Amygdala (tissue), 56 donors: ENCODE measurements around the gene ZIC1.

Experiments used
- DNase-seq, 56 donors: peaks; one replicate each; lab custom pipeline; 2025; lab: John Stamatoyannopoulos, UW

The ZIC1 gene

DNA sequence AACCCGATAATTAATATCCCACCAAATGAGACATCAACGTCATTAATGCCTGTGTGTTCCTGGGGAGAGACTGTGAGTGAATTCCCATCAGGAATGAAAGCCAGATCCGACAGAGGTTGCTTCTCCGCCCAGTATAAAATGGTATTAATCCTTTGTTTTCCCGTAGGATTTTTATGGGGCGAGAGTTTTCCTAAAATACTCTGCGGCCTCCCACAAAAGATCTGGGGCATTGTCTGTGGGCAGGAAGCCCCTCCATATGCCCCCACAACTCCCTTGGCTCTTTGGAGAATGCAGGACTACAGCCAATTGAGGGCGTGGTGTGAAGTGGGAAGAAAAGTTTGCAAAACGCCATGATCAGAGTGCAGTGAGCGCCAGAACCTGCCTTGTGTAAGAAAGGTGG, 29.5 kb upstream of the ZIC1 start:
- no peak for DNase-seq

DNA sequence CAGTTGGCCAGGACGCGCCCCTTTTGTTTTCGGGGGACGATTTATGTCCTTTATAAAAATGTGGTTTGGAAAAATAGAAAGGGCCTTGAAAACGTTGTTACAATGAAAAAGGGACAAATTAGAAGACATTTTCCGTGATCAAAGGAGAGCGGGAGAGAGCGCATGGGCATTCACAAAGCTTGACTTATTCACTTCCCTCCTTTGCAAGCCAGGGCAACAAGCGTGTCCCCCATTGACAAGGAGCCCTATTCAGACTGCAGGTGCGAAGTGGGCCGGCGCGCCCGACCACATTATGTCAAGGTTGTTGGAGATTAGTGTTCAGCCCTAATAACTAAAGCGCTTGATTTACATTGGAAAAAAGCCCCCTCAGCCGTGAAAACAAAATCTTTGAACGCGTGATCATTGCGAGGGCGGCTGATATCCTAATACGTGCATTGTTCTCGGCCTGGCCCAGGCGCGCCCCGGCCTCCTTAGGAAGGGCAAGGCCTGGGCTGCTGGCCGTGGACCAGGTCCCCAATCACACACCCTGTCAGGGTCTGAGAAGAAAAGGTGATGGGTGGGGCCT, 28.7 kb upstream of the ZIC1 start:
- no peak for DNase-seq

DNA sequence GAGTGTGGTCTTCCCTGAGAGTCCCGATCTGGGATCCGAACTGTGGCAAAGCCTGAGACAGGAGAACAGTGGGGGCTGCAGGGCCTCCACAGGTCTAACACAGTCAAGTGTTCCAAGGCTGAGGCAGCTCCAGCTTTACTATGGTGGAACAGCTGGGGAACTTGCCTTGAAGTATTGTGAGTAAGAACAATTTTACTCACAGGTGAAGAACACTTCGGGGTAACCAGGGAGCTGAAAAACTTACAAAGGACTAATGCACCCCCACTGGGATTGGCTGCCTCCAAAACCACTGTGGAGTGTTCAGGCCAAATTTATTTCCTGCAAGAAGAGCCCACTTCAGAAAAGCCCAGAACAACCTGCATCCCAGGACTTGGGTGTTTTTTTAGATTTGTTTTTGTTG, 28.2 kb upstream of the ZIC1 start:
- no peak for DNase-seq

DNA sequence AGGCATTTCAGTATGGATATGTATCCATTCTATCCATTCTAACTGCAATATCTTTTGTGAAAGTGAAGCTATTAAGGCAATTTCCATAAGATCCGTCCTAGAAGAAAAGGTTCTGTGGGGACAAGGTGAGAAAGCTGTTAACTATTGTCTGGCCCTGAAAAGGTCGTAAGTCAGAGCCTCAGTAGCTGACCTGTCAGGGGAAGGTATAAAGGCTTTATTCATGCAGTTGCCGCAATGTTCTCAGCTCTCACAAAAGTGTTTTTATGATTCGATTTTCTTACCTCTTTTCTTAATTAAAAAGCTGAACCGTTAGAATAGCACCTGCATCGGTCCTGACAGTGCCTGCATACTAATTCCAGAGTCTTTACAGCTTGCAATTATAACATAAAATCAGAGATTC, 27.6 kb upstream of the ZIC1 start:
- no peak for DNase-seq

DNA sequence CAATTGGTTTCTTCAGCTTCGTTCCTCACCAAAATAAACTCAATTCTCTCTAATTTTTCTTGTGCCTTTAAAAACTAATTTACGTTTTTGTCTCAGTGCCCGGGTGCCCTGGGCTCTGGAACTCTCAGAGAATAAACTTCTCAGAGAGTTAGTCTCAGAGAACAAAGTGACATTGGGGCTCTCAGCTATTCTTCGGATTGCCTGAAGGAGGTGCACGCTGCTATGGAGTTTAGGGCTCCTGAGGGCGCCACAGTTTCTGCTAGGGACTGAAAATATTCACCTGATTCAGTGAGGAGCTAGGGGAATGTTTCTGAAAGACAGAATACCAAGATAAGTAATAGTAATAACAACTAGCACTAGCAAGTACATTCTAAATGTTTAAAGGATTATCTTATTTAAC, 25.5 kb upstream of the ZIC1 start:
- DNase-seq, result no peak

DNA sequence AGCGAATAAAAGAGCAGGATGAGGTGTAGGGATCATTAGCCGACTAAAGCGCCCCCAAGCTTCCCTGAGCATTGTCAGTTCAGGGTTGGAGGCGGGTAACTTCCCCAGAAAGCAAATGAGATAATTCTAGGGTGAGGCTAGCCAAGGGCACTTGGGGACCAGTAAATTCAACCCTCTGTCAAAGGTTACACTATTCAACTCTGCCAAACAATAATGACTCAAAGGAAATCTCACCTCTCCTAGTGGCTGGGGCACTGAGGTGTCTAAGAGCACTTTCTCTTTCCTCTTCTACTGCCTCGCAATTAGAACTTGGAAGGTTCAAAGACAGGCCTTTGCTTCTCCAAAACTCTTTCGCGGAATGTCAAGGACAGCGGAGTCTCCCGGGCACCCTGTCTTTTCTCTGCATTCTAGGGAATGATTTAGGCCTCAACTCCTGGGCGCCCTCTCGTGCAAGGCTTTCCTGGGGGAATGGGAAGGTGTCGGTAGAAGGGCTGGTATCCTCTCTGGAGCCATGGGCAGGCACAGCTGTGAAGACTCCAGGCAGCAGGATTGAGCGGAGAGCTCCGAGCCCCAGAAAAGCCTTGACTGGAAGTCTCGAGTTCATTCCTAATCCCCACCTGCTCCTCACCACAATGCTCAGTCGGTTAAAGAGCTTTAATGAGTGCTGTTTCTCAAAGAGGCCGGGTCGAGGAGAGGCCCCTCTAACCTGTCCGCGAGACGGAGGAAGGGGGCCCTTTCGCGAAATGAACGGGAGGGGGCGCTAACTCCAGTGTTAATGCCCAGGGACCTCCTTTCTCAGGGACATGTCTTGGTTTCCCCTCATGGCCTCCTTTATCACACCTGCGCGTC, 24.7 kb upstream of the ZIC1 start:
- no peak for DNase-seq

DNA sequence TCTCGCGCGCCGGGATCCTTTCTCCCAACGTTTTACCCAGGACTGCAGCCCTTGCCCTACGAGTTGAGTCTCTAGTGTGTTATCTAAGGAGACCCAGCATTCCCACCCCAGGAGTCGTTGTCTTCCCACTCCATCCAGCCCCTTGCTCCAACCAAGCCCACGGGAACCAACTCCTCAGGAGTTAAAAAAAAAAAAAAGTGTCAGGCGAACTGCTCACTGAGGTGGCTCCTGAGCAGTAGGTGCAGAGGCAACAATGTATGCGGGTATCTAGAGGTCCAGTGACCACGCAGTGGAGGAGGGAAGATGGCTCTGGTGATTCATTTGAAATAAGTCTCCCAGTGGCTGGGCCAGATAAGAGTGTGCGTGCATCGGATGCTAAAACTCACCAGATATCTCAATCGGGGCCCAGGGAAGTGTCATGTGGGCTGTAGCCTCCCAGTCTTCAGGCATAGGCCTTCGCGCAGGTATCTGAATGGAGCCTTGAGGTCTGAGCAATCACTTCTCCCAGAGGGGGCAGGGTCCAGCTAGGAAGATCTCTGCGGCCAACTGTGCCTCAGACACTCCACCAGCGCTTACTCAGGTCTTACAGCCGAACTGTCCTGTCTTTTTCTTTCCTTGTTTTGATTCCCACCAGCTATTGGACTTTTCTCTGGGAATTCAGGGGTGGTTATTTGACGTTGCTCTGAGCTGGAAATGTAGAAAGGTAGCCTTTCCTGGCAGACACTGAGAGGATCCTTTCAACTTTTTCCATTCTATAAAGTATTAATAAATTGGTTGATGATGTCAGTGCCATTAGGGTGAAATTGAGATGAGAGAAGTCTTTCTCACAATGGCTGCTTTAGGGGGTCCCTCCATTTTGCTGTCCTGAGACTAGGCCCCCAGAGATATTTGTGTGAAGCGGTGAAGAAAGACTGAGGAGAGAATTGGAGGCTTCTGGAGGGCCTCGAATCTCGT, 23.8 kb upstream of the ZIC1 start:
- DNase-seq, result no peak

DNA sequence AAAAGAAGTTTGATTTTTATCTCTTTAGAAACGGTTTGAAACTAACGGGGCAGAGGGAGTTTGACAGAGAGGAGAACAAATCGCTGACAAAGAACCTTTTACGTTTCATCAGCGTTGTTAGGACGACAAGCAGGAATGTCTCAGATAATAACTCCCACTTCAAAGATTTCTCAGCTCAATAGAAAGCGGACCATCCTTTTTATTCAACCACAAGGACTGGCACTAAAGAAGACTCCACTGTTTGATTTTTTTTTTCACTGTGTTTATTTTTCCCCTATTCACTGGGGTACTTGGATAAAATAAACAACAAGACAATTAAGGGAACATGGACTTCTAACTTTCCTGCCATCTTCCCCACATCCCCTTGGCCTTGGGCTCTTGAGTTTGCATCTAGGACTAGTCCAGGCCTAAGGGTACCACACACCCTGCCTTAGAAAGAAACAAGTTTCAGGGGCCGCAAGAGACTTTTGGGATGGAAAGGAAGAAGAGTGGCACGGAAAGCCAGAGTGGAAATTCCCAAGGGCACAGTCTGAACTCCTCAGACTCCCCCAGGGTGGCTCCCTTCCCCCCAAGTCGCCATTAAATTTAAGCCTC, 21.8 kb upstream of the ZIC1 start:
- DNase-seq, result no peak

DNA sequence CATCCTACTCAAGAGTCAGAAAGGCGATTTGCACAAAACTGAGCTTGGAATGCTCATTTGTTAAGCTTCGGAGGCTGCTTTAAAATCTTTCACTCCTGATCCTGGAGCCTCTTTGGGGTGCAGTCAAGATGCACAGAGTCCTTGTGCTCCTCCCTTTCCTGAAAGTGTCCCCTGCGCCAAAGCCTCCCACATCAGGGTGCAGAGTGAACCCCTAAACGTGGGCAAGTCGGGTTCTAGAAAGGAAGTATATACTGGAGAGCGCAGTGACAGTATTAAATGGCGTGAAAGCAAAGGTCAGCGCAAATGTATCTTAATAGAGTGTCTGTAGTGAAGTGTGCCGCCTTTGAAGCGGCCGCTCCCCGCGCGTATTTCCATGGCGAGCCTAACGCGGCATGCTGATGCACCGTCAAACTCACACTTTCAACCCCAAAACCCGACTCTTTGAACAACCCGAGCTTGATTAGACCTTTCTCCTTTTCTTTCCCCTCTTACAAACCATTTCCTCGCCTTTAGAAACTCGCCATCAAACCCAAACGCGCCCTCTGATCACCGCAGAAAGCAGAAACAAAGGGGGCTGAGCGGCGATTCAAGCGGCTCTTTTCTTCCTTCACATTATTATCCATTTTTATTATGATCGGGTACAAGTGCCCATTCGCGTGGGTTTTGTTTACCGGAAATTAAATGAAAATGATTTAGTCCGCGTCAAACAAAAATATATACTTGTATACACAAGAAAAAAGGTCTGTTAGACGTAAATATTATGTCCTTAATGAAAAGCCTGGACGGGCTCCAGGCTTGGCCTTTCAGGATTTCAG, 21.1 kb upstream of the ZIC1 start:
- no peak for DNase-seq

DNA sequence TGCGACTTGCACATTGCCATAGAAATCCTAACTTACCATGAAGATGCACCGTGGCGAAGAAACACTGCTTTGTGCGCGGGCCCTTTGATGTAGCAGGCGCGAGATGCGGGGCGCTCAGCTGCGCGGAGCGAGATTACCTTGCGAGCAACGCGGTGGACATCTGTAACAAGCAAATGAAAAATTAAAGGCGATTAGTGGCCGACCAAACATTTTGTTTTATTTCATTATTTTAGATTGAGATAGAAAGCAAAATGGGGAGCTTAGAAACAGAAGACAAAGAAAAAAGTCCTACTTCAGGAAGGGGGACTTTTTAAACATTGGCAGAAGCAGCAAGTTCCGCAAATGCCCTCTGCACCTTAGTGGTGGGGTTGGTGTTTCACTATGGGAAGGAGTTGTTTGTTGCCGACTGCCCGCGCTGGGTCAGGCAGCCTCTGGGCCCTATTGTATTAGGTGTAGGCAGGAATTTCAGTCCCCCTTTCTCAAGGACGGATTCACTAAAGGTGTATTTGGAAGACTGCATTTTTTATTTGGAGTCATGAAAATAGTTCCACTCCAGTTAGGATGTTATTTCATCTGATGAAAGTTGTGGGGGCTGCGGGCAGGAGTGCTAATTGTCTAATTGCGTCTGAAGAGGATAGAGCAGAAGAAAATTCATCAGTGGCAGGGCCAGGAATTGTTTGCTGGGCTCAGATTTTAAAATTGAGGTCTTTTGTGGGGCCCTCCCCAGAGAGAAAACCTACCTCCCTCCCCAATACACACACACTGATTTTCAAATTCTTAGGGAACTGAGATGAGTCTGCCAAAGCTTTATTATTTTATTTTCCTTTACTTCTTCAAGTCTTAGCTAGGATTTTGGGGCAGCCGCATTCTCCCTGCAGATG, 20.2 kb upstream of the ZIC1 start:
- DNase-seq, result no peak

DNA sequence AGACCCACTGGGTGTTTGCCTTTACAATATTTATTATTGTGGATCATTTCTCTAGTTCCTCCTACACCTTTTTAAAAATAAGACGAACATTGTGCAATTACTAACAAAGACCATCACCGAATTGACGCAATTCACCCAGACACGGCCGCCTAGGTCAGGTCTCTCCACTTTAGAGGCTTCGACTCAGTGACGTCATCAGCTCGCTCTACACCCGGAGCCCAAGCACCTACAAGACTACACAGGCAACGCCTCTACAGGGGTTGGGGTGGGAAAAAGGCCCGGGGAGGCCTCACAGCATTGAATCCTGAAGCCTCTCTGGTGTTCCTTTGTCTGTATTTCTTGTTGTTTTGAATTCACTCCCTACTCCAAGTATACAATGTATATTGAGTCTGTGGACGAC, 19.4 kb upstream of the ZIC1 start:
- no peak for DNase-seq

DNA sequence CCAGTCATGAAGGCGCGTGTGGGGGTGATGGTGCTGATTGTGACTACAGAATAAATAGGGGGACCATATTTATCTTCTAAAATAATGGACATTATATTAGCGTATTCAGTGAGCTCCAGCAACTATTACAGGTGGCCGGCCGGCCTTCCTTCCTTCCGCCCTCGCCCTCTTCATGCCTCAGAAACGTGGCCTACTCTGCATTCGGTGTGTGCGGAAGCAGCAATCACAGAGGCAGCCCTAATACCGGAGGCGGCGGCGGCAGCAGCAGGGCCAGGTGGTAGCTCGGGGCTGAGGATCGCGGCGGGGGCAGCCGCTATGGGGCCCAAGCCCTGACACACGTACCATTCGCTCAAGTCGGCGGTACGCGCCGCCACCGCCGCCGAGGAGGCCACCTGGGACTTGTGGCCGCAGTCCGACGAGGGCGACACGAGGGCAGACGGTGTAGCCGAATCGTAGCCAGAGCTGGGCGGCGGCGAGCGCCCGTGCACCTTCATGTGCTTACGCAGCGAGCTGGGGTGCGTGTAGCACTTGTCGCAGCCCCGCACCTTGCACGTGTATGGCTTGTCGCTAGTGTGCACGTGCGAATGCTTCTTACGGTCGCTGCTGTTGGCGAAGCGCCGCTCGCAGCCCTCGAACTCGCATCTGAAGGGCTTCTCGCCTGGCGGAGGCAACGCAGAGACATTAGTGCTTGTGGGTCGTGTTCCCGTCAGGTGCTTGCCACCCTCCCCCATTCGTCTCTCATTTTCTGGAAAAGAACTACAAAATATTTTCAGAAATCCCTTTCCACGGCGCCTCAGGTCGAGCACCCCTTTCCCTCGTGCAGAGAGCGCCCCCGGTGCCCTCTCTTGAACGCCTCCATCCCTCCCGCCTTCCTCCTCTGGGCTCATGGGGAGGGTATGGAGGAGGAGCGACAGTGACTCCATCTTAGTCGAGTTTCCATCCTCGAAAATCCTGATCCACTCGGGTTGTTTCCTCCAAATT, 18.3 kb upstream of the ZIC1 start:
- DNase-seq, result no peak

DNA sequence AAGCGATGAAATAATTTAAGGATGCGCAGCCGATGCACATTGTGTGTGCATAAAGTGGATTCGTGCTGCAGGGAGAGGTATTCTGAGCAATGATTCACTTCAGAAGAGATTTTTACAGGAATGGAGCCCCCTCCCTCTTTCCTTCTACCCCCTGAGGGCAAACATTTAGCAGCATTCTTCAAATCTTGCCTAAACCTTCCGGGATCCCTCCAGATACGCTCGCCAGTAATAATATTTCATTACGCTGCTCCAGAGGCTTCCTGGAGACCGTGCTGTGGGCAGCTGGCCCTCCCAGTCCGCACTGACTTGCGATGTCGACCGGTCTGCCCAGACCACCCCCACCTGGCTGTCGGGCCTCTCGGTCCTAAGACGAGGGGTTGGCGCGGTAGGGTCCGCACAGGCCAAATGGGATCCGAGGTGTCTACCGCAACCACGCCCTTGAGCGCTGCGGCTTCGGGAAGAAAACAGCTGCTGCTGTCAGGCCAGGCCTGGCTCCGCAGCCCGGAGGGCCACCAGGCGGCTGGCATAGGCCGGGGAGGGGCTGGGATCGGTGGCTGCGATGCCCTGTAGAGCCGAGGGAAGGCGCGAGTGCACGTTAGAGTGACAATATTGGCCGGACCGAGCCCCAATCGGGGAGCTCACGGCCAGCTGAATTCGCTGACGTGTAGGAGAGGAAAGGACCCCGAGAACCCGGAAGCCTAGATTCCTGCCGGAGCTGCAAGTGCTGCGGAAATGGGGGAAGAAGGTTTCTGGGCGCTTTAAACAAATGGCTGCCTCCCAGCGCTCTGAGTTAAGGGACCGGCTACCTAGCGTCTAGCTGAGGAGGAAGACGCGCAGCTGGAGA, 17.2 kb upstream of the ZIC1 start:
- DNase-seq, result peak in 25 of 56 donors; percentile 4 to 75 (median 43)

DNA sequence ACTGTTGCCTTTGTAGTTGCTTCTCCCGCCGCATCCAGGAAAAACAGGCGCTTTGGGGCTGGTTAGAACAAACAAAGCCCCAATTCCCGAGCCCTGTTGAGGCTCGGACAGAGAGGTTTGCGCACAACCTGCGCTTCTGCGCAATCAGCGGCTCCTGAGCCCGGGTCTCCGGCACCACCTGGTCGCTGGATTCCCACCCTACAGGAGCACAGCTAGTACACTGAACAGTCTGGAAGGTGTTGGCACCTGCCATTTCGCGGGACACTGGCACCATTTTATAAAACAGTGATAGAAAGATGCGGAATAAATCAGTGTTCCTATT, 16.6 kb upstream of the ZIC1 start:
- no peak for DNase-seq

DNA sequence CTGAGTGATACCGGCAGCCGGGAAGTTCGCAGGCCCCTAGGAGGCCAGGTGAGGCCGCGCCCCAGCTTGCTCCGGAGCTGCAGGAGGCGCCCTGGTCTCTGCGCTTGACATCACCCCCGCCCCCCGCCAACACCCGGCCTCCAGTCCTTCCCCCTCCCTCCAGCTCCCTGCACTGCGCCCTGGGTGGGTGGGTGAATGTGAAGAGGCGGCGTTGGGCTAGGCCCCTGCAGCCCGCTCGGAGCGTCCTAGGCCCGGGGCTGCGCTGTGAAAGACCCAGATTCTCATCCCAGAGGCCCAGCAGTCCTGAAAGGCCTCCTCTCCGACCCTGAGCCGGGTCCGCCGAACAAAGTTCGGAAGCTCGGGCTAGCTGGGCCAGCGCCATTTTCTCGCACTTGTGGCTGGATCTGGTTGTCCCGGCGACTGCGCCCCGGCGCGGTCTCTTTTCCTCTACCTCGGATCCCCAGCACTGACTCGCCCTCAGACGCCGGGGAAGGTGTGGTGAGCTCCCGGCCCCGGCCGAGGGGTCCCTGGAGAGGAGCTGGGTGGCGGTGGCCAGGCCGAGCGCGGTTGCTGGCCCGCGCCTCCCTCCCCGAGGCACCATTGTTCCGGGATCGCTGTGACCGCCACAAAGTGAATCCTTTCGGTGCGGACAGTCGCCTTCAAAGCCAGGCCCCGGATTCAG, 15.8 kb upstream of the ZIC1 start:
- DNase-seq, result peak in 19 of 56 donors; percentile 4 to 72 (median 33)
